ENCODE data around the gene GTF3C1.
A peak's percentile ranks its signal among the peaks of the same experiment; 100 is the strongest.
"Not testable (repeated sequence)": the region's sequence is repeated elsewhere in the genome, so short reads cannot be mapped to it uniquely, and the experiment has no call there.

Gene GTF3C1

DNA sequence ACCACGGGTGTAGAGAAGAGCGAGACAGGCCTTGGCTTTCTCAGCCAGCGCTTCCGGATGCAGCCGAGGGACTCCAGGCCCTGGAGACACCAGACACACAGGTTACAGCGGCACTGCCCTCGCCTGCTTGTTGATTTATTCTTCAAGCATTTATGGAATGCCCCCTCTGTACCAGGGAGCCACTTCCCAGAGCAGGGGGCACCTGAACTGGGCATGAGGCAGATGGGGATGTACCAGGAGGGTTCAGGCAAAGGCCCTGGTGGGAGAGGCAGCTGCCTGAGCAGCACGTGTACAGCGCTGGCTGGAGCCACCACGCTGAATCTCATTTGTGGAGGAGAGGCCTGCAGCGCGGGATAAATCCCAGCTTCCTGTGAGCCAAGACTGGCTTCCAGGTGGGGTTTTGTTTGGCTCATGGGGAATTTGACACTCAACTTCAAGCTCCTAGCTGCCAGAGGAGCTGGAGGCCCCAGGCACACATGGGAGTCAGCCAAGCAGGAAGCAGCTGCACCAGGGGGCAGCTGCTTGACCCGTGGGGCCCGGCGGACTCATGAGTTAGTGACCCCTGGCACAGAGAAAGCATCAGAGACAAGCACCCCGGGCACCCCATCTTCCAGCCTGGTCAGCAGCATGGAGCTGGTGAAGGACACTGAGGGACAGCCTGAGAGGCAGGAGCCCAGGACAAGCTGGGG, 88.1 kb downstream of the GTF3C1 start:
- peak; percentile 90 for DNase-seq

DNA sequence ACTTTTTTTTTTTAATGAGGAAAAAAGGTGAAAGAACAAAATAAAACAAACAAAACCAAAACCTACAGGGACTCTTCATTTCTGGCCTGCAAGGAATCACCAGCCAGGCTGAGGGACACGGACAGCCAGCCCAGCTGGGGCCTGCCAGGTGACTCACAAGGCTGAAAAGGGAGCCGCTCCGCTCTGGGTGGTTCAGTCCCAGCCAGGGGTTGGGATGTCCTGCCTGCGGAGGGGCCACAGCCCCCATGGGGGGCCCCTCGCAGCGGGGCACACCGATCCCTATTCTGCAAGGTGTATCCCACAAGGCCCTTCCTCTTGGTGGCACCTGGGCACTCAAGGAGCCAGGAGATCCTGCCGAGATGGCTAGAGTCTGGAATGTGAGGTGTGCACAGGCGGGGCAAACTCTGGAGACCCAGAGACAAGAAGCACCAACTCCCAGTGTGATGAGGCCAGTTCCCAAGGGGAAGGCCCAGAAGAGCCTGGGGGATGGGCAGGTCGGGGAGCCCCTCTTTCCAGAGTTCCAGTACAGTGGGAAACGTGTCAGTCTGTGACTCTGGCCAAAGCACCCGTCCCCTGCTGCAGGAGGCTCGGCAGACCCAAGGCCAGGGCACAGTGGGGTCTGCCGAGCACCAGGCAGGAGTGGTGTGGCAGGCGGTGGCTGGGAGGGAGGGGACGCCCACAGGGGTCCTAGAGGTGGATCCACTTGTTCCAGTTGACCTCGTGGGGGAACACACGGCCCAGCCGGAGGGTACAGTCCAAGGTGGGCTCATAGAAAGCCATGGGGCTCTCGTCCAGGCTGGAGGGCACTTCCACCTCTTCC, 88.8 kb downstream of the GTF3C1 start:
- no peak for DNase-seq

DNA sequence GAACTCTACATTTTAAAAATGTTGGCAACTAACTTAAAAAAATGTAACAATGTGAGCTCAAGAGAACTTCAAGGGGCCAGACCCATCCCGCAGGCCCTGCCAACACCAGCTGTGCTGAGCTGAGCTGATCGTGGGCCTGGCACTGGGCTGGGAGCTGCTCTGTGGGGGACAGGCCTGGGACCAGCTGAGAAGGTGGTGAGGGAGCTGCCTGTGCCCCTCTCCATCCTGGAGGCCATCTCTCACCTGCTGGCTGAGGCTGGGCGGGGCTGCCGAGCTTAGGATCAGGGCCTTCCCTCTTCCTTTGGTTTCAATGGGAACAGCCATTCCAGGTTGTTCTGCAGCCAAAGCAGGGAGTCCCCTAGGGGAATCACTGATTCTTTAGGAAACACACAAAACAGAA, 89.5 kb downstream of the GTF3C1 start:
- no peak for DNase-seq

DNA sequence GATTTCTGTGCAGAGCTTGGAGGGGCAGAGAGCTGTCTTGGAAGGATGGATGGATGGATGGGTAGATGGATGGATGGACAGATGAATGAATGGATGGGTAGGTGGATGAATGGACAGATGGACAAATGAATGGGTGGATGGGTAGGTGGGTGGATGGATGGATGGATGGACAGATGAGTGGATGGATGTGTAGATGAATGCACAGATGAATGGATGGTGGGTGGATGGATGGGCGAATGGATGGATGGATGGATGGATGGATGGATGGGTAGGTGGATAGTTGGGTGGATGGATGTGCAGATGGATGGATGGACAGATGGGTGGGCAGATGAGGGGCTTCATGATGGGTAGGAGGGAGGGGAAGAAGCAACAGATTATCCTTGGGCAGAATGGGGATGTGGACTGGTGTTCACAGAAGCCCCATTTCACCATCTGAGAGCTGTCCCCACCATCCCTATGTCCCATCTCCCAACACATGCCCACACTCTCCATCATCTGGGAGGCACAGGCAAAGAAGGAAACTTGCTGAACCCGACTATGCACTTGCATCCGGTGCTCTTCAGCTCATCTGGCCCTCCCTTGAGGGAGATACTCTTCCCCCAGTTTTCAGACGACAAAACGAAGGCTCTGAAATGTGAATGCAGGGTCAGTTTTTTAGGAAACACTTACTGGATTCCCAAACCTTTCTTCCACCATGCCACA, 90.6 kb downstream of the GTF3C1 start:
- no peak for DNase-seq

DNA sequence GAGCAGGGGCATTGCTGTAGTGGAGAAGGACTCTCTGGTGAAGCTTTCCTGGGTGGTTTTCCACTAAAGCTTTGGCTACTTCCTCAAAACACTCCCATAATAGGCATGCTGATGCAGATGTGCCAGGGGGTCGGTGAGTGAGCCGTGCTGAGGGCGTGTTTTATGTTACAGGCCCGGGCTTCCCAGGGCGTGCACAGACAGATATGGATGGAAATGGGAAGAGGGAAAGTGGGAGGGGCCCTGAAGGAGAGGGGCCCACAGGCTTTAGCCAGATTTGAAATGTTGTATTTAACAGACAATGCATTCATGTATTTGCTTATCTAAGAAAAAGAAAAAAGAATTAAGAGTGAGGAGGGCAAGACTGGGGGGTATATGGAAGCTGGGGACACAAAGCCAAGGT, 91.5 kb downstream of the GTF3C1 start:
- DNase-seq, result no peak

DNA sequence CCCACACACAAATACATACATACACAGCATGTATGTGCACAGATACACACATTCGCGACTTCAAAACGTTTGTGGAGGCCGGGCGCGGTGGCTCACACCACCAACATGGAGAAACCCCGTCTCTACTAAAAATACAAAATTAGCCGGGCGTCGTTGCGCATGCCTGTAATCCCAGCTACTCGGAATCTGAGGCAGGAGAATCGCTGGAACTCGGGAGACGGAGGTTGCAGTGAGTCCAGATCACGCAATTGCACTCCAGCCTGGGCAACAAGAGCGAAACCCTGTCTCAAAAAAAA, 92.2 kb downstream of the GTF3C1 start:
- not testable (repeated sequence) for DNase-seq

DNA sequence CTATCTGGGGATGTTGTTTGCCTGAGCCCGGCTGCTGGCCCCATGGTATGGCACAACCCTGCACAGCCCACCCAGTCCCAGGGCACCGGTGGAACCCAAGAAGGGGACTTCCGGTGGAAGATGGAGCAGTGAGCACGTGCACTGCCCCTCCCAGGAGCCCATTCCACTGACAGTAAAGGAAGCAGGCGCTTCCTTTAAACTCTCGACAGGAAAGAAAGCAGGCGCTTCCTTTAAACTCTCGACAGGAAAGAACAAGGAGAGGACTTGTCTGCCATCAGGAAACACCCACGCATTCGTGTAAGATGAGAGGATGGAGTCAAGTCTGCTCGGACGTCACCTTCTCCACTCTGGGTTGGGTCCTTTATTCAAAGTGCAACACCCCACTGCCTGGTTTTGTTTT, 94.0 kb downstream of the GTF3C1 start:
- DNase-seq, result no peak

DNA sequence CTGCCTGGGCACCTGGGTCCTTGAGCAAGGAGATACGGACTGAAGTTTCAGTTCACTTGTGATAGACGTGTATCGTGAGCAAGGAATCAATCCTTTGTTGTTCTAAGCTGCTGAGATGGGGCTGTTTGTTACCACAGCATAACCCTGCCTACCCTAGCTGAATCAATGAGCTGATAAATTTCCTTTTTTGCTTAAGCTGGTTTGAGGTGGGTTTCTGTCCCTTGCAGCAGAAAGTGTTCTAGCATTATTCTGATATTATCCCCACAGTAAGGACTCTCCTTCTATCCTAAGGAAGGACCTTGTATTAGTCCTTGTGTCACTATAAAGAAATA, 96.3 kb downstream of the GTF3C1 start:
- no peak for DNase-seq

DNA sequence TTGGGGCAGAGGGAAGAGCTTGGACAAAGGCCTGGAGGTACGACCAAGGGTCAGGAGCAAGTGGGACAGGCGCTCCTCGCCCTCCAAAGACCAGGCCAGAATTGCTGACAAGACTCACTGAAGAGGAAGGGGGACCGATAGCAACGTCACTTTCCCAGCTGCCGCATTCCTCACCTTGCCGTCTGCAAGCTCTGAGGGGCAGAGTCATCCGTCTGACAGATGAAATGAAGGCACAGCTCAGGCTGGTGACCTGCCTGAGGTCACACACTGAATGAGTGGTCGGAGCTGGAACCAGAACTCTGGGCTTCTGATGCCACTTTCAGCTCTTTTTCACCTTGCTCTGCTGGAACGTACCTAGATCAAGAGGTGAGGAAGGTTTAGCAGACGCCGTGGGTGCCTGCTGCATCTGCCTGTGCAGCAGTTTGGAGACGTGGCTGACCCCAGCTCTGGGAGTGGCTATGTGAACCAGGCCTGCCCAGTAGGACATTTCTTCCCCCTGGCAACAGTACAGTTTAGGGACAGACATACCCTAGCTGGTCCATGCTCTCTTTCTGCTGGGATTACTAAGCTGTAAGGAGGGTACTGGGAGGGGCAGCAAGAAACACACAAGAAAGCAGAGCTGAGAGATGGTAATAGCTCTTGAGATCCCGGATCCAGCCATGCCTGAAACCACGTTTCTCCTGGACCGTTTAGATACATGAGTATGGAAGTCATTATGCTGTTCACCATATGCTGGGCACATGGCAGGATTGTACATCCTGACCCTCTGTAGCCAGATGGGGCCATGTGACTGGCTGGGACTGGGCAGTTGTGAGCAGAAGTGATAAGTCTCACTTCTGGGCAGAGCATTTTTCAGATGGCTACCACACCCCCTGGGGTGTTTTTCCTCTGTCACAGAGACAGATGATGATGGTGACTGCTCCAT, 96.9 kb downstream of the GTF3C1 start:
- DNase-seq, result no peak

DNA sequence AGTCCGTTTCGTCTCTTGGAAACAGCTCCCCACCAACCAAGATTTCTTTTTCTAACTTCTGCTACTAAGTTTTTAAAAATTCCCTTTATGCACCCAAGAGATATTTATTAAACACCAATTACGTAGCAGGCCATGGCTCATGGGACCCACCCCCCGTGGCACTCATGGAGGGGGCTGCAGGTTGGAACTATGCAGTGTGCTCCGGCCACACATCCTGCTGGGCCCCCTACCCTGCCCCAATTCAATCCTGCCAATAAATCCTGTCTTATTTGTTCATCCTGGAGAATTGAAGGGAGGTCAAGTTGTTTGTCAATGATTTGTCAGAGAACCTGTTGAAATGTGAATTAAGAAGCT, 99.5 kb downstream of the GTF3C1 start:
- DNase-seq, result no peak

DNA sequence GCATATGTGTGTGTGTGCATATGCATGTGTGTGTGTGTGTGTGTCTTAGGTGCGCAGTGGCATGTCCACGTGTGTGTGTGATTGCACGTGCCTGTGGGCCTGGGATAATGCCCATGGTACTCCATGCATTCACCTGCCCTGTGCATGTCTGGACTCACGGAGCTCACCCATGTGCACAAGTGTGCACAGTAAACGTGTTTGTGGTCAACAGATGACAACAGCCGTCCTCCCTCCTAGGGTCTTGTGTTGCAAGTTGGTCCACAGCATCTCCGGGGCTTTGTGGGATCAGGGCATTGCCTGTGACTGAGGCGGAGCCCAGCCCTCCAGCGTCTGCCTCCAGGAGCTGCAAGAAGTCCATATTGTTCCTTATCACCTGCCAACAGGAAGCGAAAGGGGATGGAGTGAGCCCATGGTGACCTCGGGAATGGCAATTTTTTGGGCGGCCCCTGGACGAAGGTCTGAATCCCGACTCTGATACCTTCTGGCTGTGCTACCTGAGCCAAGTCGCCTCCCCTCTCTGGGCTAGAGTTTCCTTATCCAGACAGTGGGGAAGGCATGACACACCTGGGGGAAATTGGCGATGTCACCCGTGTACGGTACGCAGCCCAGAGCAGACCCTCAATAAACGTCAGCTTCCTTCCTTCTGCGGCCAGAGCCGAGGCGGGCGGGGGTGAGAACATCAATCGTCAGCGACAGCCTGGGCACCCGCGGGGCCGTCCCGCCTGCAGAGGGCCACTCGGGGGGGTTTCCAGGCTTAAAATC, 100.1 kb downstream of the GTF3C1 start:
- DNase-seq, result no peak

DNA sequence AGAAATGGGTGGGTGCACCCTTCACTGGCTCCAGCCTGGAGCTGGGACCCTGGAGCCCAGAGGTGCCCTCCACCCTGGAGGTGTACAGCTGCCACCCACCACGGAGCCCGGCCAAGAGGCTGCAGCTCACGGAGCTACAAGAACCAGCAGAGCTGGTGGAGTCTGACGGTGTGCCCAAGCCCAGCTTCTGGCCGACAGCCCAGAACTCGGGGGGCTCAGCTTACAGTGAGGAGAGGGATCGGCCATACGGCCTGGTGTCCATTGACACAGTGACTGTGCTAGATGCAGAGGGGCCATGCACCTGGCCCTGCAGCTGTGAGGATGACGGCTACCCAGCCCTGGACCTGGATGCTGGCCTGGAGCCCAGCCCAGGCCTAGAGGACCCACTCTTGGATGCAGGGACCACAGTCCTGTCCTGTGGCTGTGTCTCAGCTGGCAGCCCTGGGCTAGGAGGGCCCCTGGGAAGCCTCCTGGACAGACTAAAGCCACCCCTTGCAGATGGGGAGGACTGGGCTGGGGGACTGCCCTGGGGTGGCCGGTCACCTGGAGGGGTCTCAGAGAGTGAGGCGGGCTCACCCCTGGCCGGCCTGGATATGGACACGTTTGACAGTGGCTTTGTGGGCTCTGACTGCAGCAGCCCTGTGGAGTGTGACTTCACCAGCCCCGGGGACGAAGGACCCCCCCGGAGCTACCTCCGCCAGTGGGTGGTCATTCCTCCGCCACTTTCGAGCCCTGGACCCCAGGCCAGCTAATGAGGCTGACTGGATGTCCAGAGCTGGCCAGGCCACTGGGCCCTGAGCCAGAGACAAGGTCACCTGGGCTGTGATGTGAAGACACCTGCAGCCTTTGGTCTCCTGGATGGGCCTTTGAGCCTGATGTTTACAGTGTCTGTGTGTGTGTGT, 100.9 kb downstream of the GTF3C1 start:
- peak; percentile 83 for DNase-seq

DNA sequence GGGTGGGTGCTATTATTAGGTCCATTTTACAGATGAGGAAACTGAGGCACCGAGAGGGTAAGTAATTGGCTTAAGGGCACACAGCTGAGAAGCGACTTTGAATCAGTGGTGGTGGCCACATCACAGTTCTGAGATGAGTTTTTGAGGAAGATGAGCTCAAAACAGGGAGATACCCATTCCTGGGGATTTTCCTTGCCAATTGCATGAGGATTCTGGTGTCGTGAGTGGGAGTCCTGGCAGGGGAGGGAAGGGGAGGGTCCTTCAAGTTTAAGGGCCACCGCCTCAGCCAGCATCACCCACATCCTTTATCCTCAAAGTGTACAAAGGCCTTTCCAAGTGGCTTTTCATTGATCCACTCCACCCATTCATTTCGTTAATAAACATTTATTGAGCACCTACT, 102.4 kb downstream of the GTF3C1 start:
- no peak for DNase-seq

DNA sequence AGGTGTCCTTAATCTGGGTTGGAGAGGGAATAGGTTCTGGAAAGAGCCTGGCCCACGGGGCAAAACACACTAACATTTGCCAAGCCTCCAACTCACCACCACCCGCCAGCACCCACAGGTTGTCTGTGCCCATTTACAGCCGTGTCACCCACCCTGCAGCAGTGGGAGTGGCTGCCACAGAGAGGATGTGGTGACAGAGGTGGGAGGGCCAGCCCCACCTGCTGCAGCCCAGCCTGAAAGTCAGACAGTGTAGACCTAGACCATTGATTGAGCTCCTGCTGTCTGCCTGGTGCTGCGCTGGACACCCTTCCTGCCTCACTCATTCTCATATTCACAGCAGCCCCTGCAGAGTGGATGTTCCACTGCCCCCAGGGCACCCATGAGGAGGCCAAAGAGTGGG, 103.0 kb downstream of the GTF3C1 start:
- no peak for DNase-seq

DNA sequence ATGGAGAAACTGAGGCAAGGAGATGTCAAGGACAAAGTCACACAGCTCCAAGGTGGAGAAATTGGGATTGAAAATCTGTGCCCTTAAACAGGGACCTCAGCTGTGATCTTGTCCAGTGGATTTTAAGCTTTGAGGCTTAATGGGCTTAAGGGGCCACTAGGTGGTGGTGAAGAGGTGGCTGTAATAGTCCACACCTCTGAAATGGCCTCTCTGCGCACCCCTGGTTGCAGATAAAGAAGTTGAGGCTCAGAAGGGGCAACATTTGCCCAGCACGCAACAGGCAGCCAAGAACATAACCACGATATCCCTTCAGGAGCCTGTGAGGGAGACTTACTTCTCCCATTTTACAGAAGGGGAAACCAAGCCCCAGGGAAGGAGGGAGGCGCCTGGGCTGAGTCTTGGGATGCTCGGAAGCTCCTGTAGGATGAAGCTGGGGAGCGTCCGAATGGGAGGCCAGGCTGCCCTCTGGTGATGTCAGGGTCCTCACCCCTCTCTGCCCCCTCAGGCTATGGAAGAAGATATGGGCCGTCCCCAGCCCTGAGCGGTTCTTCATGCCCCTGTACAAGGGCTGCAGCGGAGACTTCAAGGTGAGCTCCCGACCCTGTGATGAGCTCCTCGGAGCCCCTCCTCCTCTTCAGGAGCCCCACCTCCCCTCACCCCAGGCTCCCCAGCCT, 104.1 kb downstream of the GTF3C1 start:
- no peak for DNase-seq

DNA sequence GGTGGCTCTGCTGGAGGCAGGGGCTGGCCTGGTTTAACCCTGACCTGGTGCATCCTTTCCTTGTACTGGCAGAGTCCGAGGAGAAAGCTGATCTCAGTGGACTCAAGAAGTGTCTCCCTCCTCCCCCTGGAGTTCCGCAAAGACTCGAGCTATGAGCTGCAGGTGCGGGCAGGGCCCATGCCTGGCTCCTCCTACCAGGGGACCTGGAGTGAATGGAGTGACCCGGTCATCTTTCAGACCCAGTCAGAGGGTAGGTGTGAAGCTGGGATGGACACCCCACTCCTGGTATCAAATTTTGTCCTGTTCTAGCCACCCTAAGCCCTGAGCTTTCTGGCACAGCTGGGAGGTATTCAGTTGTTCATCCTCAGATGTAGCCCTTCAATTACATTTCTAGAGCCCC, 105.2 kb downstream of the GTF3C1 start:
- no peak for DNase-seq

DNA sequence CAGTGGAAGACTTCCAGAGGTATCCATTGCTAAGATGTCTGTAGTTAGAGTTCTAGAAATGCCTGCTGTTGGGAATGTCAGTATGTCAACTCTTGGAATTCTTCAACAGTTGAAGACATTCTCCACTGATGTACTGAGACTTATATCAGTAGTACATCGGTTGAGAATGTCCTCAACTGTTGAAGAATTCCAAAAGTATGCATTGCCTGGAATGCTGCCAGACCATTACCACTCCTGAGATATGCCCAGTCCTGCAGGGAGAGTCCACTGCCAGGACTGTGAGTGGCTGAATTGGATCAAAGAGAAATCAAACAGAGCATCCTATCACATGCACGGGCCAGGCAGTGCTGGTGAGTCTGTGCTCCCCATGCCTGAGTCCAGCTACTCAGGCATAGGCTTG, 105.7 kb downstream of the GTF3C1 start:
- no peak for DNase-seq

DNA sequence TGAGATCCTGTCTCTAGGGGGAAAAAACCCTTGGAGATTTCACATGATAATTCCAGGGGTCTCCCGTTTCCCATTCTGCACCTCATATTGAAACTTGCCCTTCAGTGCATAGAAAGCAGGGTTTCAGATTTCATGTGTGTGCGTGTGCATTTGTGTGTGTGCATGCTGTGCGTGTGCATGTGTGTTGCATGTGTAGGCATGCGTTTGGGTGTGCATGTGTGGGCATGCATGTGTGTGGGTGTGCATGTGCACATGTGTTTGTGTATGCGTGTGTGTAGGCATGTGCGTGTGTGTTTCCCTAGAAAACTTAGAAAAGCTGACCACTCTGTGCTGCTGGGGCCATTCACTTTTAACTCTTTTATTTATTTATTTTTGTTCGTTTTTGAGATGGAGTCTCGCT, 107.7 kb downstream of the GTF3C1 start:
- DNase-seq, result no peak

DNA sequence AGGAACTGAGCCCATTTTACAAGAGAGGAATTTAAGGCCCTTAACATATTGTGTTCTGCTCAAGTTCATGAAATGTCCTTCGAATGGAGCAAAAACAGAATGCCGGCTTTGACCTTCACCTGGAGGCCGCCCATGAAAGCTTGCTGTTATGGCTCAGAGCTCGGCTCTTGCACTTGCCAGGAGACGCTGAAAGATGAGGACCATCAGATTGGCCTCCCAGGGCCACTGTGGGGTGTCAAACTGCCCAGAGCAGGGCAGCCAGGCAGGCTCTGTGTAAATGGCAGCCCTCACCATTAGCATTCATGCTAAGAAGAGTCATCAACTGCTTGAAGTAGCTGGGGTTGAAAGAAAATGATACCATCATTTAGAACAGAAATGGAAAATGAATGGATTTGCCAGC, 108.4 kb downstream of the GTF3C1 start:
- DNase-seq, result no peak

DNA sequence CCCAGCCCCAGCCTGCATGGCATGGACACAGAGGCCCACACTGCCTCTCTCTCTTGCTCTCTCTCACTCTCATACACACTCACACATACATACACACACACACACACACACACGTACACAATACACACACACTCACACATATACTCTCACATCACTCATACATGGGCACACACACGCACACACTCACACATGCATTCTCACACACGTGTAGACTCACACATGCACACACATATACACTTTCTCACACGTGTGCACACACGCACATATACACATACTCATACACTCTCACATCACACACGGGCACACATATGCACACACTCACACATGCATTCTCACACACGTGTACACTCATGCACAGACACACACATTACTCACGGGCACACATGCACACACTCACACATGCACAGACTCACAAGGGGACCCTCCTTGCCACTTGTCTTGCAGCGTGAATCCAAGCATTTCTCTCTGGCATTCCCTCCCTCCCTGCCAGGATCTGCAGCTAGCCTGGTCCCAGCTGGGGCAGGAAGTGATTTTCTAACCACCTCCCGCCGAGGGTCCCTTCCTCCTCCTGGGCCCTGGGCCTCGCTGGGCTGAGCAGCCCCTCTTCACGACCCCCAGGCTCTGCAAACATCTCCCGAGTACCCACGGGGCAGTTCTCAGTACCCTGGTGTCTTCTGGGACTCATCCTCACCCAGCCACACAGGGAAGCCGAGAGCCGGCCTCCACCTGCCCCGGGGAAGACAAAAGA, 110.3 kb downstream of the GTF3C1 start:
- no peak for DNase-seq
